GM21515 (cell line): Measurements from ENCODE around the gene METTL22.
"Not testable (repeated sequence)": the region's sequence is repeated elsewhere in the genome, so short reads cannot be mapped to it uniquely, and the experiment has no call there.

Experiments
- ATAC-seq: cut with Tn5 transposase; IDR thresholded peaks from one replicate; pipeline ENCODE4 v1.9.1; 2021; ENCODE audit not compliant: unreplicated experiment

The METTL22 gene

GRCh38 chr16:8631373-8631772, 9.9 kb downstream of the METTL22 start:
- ATAC-seq, result no peak

GRCh38 chr16:8631818-8632465, 10.4 kb downstream of the METTL22 start:
- no peak for ATAC-seq

DNA sequence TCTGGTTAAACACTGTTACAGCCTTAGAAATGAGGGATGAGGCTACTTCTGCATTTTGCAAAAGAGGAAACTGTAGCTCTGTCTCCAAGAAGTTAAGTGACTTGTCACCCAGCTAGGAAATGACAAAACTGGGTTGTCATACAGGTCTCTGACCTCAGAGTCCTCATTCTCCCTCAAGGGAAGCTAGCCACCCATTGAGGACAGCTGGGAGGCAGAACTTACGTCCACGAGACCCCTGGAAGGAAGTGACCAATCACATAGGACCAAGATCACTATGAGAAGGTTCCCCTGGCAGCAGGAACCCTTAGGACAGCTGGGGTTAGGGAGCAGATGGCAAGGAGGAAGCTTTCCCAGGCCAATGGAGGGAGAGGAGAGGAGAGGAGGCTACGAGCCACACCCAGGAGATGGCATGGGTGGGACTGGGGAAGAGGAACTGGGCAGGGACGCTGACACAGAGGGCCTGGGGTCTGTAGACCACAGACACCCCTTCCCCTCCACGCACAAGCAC, 11.2 kb downstream of the METTL22 start:
- ATAC-seq, result no peak

GRCh38 chr16:8634991-8635736, 13.7 kb downstream of the METTL22 start:
- ATAC-seq, result no peak

- ATAC-seq, result no peak
These were observed 18.2 kb downstream of the METTL22 start for GRCh38 chr16:8639694-8640093.

GRCh38 chr16:8641671-8642070, 20.2 kb downstream of the METTL22 start:
- no peak for ATAC-seq

DNA sequence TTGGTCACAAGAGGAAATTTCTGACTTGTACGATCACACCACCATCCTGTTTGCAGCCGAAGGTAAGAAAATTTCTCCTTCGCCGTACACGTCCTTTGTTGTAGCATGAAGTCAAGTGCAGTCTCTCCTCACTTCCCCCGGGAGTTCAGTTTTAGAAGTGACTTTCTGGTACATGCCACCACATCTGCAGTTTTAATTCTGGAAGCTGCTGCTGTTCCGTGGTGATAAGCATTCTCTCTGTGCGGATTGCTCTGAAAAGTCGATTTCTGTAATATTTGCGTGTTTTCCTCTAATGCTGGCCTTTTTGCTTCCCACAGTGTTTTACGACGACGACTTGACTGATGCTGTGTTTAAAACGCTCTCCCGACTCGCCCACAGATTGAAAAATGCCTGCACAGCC, 20.6 kb downstream of the METTL22 start:
- no peak for ATAC-seq

- no peak for ATAC-seq
These were observed 23.0 kb downstream of the METTL22 start for GRCh38 chr16:8644211-8645140.

DNA sequence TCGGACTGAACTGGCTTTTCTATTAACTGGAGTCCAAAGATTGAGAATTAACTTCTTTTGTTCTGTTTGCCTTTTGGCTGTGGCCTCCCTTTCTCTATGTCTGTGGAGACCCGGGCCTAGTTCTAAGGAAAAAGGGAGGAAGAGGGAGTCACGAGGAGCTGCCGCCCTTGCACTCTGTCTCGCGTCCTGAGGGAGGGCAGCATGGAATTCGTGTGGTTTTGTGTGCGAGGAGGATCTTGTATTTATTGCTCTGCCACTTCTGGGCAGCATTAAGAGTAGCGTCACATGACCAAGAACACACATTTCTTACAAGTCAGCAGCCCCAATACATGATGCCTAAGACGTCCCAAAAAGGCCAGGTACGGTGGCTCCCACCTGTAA, 23.6 kb downstream of the METTL22 start:
- no peak for ATAC-seq

GRCh38 chr16:8645831-8646230, 24.3 kb downstream of the METTL22 start:
- ATAC-seq, result no peak

DNA sequence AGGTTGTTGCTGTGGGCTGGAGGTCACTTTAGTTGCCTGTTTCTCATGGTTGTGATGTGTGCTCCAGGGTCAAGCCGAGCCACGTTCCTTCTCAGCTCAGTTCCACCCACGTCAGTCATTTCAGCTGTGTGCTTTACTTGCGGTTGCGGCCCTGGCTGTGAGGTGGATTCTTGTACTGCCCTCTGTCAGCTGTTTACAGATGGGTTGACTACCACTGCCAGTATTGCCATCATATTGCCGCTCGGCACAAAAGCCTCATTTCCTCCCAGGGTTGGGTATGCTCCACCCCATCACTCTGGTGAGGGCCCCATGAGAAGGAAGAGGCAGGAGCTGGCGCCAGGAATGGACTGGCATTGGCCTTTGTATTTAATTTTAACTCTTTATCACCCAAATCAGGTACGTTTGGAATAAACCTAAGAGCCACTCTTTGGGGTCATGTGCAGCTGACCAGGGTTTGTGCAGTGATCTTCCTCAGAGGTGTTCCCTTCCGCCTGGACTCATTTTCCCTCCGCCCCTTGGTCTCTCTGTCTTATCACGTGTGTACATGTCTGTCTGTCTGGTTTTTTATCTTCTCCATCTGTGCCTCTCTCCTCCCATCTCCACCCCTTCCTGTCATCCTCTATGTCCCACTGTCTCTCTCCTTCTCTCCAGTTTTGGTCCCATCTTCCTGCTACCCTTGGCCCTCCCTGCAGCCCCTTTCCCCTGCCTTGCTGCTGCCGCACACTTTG, 25.0 kb downstream of the METTL22 start:
- no peak for ATAC-seq

DNA sequence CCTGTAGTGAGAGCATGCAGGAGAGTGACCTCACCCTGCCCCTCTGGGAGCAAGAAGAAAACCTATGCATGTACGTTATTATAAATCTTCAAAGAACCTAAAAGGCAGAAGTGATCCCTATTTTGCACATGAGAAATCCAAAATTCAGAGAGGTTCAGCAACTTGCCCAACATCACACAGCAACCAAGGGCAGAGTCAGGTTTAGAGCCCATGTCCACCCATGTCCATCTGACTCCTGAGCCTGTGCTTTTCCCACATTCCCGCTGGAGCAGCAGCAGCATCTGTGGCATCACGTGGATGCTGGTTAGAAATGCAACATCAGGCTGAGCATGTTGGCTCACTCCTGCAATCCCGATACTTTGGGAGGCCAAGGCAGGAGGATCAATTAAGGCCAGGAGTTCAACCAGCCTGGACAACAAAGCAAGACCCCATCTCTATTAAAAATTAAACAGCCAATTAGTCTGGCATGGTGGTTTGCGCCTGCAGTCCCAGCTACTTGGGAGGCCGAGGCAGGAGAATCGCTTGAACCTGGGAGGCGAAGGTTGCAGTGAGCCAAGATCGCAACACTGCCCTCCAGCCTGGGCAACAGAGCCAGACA, 26.3 kb downstream of the METTL22 start:
- no peak for ATAC-seq

DNA sequence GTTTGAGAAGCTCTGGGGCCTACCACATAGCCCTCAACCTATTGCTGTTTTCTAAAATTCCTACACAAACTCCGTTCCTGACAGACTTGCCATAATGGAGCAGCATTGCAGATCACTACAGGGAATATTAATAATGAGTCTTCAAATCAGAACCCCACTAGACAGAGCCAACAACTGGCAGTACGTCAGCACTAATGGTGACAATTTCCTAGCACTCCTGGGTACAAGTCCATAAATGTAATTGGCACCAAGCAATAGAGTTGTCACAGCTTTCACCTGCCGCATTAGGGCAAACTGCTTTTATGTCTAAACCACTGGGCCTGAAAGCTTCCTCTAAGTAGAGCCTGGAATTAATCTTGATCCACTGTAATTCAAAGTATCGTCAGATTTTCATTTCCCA, 27.4 kb downstream of the METTL22 start:
- ATAC-seq, result no peak

GRCh38 chr16:8649829-8650554, 28.5 kb downstream of the METTL22 start:
- ATAC-seq, result no peak

DNA sequence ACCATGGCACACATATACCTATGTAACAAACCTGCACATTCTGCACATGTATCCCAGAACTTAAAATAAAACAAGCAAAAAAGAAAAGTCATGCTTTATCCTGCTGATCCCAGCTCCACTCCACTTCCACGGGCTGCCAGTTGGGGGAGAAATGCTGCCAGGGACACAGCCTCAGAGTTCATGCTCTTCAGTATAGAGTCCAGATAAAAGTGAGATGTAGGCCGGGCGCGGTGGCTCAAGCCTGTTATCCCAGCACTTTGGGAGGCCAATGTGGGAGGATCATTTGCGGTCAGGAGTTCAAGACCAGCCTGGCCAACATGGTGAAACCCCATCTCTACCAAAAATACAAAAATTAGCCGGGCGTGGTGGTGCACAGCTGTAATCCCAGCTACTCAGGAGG, 30.5 kb downstream of the METTL22 start:
- ATAC-seq, result not testable (repeated sequence)

DNA sequence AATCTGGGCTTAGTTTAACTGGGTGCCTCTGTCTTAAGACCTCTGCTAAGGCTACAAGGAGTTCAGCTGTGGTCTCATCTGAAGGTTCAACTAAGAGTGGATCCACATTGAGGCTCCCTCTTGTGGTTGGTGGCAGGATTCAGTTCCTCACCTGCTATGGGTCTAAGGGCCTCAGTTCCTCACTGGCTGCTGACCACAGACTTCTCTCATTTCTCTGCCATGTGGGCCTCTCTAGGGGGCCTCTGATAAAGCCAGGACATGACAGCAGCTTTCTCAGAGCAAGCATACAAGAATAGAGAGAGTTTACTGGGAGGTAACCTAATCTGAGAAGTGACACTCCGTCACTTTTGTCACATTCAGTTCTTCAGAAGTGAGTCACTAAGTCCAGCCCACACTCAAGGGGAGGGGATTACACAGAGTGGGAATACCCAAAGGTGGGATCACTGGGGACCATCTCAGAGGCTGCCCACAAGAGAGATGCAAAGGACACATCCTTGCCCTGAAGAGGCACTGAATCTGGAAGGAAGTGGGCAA, 33.8 kb downstream of the METTL22 start:
- no peak for ATAC-seq

DNA sequence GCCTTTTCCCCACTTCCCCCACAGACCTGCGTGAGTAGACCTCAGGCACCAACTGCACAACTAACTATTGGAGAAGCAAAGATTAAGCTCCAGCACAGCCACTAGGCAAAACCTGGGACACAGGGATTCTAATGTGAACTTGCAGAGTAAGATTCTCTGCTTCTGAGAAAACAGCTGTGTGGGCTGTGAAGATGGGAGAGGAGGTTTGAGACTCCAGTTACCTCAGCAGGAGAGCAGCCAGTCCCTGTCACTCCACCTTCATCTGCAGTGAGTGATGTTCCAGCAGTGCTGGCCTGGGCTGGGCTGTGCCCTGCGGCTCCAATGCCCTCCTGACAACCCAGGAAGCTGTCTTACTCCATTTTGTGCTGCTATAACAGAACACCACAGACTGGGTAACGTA, 34.9 kb downstream of the METTL22 start:
- ATAC-seq, result no peak

GRCh38 chr16:8660841-8661301, 39.4 kb downstream of the METTL22 start:
- no peak for ATAC-seq

GRCh38 chr16:8661703-8662102, 40.2 kb downstream of the METTL22 start:
- no peak for ATAC-seq
